Right atrium auricular region (tissue), 2 donors: ENCODE data around the gene CLSTN1. TPM values are rescaled to one million over a fixed set of nuclear protein-coding genes. Genes with fewer than 3 reads are reported as not detected.

Experiments
- DNase-seq: peaks from one replicate; pipeline ENCODE4 v3.0.0-alpha.2; 2019; ENCODE audit warnings: low spot score
- H3K27ac ChIP-seq, 2 donors: fragments of 200-600 bp; sonication (generic); 1 replicate in 1 of 2; 2 replicates in 1 of 2; pipeline ENCODE4 v1.5.1; 2016 to 2019
- H3K27me3 ChIP-seq, 2 donors: fragments of 200-600 bp; sonication (generic); one replicate each; pipeline versions ENCODE4 v1.5.1 to v1.6.0; 2017 to 2019
- H3K36me3 ChIP-seq: fragments of 200-600 bp; sonication (generic); one replicate; pipeline ENCODE4 v1.5.1; 2016
- H3K4me1 ChIP-seq, 2 donors: fragments of 200-600 bp; sonication (generic); one replicate each; pipeline versions ENCODE4 v1.5.1 to v1.6.0; 2017 to 2019
- H3K4me3 ChIP-seq, 2 donors: fragments of 200-600 bp; sonication (generic); 1 replicate in 1 of 2; 2 replicates in 1 of 2; pipeline ENCODE4 v1.5.1; 2017 to 2019; ENCODE audit warnings: mild to moderate bottlenecking in 1 of 2, moderate library complexity in 1 of 2
- H3K9me3 ChIP-seq, 2 donors: fragments of 200-600 bp; sonication (generic); one replicate each; pipeline ENCODE4 v1.5.1; 2019
- total RNA-seq, 2 donors: library from RNA; depleted of rRNA; stranded (reverse); fragments of >200 nt; gene quantifications; one replicate each; pipeline ENCODE4 v1.1.0, GENCODE V29; 2016
- TF ChIP-seq, protein P1 (sequence below), 2 donors: fragments of 200-600 bp; sonication (generic); IDR thresholded peaks; one replicate each; pipeline ENCODE4 v1.5.1; 2019; ENCODE audit warnings: antibody characterized with exemption in 2 of 2

Gene CLSTN1
- total RNA-seq = 10 to 100 TPM; 47.5 to 54.0 TPM

DNA sequence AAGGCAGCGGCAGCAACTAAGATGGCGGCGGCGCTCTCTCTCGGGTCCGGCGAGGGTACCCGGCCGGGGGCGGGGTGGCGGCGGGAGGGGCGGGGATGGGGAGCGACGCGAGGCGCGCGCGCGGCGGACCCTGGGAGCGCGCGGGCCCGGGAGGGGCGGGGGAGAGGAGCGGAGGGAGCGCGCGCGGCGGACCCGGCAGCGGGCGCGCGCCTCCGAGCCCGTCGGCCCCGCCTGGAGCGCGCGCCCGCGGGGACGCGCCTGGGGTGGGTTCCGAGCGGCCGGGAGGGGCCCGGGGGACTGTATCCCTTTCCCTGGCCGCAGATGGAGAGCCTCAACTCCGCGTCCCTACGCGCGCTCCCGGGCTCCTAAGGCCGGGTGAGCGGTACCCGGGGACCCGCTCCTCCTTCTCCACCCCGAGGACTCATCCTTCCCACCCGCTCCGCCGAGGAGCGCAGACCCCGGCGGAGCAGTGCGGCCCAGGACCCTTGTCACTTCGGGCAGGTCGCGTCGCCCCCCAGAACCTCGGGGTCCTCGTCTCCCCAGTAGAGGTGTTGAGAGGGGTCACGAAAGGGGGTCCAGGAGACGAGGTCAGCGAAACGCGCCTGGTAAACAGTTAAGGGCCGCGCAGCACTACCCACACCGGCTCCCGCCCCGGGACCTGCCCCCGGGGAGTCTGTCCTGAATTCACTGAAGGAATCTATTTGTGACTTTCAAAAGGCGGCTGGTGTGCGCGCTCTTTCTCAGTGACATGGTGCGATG, at the start of gene CLSTN1:
TSS of gene CLSTN1 (minus strand) at position 23 of the 759 bp plus-strand sequence. CDS start 232 bp downstream, outside the sequence.
- Histone ChIP-seq H3K9me3 (no peaks in the 10 kb centered on the region), H3K27ac (peak within 1 kb of the TSS; percentile 92 to 97), H3K27me3 (no peaks in the 10 kb centered on the region), H3K4me3 (peak within 1 kb of the TSS; percentile 79 to 91), H3K4me1 (peaks cover 0 to 40% of the 10 kb centered on the region in 2 donors), H3K36me3 (no peaks in the 10 kb centered on the region)
- TF ChIP-seq, protein P1, sequence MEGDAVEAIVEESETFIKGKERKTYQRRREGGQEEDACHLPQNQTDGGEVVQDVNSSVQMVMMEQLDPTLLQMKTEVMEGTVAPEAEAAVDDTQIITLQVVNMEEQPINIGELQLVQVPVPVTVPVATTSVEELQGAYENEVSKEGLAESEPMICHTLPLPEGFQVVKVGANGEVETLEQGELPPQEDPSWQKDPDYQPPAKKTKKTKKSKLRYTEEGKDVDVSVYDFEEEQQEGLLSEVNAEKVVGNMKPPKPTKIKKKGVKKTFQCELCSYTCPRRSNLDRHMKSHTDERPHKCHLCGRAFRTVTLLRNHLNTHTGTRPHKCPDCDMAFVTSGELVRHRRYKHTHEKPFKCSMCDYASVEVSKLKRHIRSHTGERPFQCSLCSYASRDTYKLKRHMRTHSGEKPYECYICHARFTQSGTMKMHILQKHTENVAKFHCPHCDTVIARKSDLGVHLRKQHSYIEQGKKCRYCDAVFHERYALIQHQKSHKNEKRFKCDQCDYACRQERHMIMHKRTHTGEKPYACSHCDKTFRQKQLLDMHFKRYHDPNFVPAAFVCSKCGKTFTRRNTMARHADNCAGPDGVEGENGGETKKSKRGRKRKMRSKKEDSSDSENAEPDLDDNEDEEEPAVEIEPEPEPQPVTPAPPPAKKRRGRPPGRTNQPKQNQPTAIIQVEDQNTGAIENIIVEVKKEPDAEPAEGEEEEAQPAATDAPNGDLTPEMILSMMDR (IDR thresholded peaks at IDR 0.05) = no peak
- DNase-seq = peak; percentile 77

DNA sequence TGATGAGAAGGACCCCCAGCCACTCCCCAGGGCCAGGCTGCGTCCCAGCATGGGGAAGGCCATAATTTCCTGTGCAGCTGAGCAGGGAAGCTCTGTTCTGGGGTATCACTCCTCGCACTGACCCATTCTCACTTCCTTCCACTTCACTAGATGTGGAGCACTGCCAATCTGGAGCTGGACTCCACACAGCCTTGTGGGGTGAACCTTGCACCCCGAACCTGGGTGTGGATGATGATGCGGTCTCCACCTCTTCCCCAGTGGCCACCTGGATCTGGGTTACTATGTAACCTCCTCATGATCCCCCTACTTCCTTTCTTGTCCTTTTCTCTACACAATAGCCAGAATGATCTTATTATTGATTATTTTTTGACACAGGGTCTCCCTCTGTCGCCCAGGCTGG, 49.6 kb upstream of the CLSTN1 start:
- peaks cover 28% of the 10 kb centered on the region for H3K36me3 ChIP-seq
- TF ChIP-seq, protein P1 (IDR thresholded peaks at IDR 0.05) = no peak
- no peak overlapping the region for H3K27ac ChIP-seq

DNA sequence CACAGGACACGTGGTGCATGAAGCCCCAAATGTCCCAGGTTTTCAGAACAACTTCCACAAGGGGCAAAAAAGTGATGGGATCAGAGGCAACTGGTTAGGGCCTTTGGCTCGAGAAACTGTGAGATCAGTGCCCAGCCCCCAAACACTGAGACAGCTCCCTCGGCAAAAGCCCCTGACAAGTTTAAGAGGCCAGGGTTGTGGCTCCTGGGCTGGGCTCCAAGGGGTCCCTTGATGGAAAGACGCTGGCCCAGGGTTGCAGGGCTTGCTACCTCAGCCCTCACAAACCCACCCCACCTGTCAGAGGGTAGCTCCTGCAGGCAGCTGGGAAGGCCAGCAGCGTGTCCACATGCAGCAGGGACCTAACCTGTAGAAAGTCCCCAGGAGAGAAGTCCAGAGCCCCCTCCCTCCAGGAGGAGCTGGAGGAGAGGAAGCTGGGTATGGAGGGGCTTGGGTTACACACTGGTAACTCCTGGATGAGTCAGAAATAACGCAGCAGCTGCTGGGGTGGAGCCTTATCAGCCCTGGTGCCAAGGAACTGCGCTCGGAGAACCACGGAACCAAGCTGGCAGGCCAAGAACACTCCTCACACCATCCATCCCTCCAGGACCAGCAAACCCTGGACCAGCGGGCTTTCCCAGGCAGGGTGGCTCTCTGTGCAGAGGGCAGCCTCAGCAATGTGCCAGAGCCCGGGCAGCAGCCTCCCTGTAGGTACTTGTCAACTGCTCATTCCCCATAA, 48.8 kb upstream of the CLSTN1 start:
- Histone ChIP-seq H3K9me3 (no peaks in the 10 kb centered on the region), H3K27ac (no peak overlapping the region), H3K36me3 (peaks cover 28% of the 10 kb centered on the region), H3K4me3 (no peak overlapping the region), H3K27me3 (no peaks in the 10 kb centered on the region), H3K4me1 (peaks cover 0 to 19% of the 10 kb centered on the region in 2 donors)
- no peak for DNase-seq
- TF ChIP-seq, protein P1 (IDR thresholded peaks at IDR 0.05) = no peak

More for the DNA sequence above, 49.6 kb upstream of the CLSTN1 start:
- no peak for DNase-seq
- Histone ChIP-seq H3K27me3 (no peaks in the 10 kb centered on the region), H3K9me3 (no peaks in the 10 kb centered on the region), H3K4me1 (peaks cover 0 to 19% of the 10 kb centered on the region in 2 donors), H3K4me3 (no peak overlapping the region)

DNA sequence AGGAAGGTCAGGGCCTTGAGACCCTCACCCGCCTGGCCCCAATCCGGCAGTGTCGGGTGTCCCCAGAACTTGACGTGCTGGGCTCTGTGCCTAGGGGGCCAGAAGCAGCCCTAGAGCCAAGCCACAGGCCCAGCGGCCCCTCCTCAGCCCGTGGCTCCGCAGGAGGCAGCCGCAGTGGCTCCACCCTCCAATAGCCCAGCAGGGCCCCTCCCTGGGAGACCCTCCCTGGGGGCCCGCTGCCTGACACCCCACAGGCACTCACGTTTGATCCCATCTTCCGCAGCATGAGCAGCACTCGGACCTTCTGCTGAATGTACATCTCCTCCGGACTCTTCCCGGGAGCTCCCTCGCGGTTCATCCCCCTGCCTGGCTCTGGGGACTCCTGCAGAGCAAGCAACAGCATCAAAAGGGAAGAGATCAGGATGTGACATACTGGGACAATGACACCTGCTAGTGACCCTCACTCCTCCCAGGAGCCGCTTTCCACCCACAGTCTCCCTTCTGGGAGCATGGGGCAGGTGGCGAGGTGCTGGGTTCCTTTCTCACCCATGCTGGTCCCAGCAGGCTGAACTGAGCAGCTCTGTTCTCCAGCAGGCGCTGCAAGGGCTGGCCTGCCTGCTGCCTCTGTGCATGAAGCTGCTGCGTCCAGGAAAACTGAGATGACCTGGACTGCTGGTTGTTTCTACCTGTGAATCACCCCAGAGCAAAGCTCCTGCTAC, 48.1 kb upstream of the CLSTN1 start:
- TF ChIP-seq, protein P1 (IDR thresholded peaks at IDR 0.05) = no peak
- Histone ChIP-seq H3K27ac (no peak overlapping the region), H3K4me3 (no peak overlapping the region), H3K36me3 (peaks cover 28% of the 10 kb centered on the region), H3K4me1 (peaks cover 0 to 14% of the 10 kb centered on the region in 2 donors), H3K27me3 (no peaks in the 10 kb centered on the region), H3K9me3 (no peaks in the 10 kb centered on the region)
- no peak for DNase-seq

DNA sequence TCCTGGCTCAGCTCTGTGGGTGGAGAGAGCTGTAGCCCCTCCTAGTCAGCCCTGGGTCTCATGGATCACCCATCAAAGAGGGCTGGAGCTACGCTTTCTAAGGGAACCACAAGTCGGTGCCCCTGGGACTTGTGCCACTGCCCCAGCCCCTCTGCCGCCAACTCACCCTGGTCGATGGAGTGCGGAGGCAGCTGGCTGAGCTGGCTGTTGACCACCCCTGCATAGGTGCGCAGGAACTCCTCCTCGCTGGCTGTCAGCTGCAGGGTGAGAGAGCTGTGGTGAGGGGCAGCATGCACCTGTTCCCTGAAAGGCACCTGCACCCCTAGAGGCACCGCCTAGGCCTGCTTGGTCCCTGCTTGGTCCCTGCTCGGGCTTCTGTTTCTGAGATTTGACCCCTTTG, 47.3 kb upstream of the CLSTN1 start:
- TF ChIP-seq, protein P1 (IDR thresholded peaks at IDR 0.05) = no peak
- peaks cover 0 to 14% of the 10 kb centered on the region in 2 donors for H3K4me1 ChIP-seq
- H3K9me3 ChIP-seq = no peaks in the 10 kb centered on the region
- H3K4me3 ChIP-seq = no peak overlapping the region
- H3K36me3 ChIP-seq = peaks cover 28% of the 10 kb centered on the region
- DNase-seq = no peak
- no peak overlapping the region for H3K27ac ChIP-seq
- no peaks in the 10 kb centered on the region for H3K27me3 ChIP-seq
